ENCODE results near the gene TMEM156. TPM values are rescaled to one million over a fixed set of nuclear protein-coding genes. Genes with fewer than 3 reads are reported as not detected.
"Not testable (repeated sequence)": the region's sequence is repeated elsewhere in the genome, so short reads cannot be mapped to it uniquely, and the experiment has no call there.

TMEM156 gene
- total RNA-seq, 4 donors from 2014 or later: 0.70 to 14.9 (median 0.94) TPM; not detected in 1

DNA sequence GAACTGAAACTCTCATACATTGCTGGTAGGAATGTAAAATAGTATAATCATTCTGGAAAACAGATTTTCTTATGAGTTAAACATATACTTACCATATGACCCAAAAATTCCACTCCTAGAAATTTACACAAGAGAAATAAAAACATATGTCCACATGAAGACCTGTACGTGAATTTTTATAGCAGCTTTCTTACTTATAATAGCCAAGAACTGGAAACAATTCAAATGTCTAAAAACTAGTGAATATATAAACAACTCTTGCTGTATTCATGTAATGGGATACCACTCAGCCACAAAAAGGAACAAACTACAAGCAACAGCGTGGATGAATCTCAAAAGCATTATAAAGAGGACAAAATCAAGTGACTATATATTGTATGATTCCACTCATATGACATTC lies 27.5 kb downstream of the TMEM156 start:
- no peak overlapping the region for H3K4me3 ChIP-seq
- DNase-seq: no peak
- no peaks in the 10 kb centered on the region for H3K4me1 ChIP-seq
- no peak overlapping the region for H3K27ac ChIP-seq
- no peaks in the 10 kb centered on the region for H3K9me3 ChIP-seq
- no peaks in the 10 kb centered on the region for H3K36me3 ChIP-seq
- no peak for TF ChIP-seq POLR2A (IDR thresholded peaks at IDR 0.05)
- TF ChIP-seq, protein P1, sequence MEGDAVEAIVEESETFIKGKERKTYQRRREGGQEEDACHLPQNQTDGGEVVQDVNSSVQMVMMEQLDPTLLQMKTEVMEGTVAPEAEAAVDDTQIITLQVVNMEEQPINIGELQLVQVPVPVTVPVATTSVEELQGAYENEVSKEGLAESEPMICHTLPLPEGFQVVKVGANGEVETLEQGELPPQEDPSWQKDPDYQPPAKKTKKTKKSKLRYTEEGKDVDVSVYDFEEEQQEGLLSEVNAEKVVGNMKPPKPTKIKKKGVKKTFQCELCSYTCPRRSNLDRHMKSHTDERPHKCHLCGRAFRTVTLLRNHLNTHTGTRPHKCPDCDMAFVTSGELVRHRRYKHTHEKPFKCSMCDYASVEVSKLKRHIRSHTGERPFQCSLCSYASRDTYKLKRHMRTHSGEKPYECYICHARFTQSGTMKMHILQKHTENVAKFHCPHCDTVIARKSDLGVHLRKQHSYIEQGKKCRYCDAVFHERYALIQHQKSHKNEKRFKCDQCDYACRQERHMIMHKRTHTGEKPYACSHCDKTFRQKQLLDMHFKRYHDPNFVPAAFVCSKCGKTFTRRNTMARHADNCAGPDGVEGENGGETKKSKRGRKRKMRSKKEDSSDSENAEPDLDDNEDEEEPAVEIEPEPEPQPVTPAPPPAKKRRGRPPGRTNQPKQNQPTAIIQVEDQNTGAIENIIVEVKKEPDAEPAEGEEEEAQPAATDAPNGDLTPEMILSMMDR (IDR thresholded peaks at IDR 0.05): no peak
- no peaks in the 10 kb centered on the region for H3K27me3 ChIP-seq

DNA sequence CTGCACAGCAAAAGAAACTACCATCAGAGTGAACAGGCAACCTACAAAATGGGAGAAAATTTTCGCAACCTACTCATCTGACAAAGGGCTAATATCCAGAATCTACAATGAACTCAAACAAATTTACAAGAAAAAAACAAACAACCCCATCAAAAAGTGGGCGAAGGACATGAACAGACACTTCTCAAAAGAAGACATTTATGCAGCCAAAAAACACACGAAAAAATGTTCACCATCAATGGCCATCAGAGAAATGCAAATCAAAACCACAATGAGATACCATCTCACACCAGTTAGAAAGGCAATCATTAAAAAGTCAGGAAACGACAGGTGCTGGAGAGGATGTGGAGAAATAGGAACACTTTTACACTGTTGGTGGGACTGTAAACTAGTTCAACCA lies 30.2 kb downstream of the TMEM156 start:
- H3K4me3 ChIP-seq, DNase-seq, H3K4me1 ChIP-seq, H3K27me3 ChIP-seq, H3K36me3 ChIP-seq, H3K27ac ChIP-seq, H3K9me3 ChIP-seq: not testable (repeated sequence)

DNA sequence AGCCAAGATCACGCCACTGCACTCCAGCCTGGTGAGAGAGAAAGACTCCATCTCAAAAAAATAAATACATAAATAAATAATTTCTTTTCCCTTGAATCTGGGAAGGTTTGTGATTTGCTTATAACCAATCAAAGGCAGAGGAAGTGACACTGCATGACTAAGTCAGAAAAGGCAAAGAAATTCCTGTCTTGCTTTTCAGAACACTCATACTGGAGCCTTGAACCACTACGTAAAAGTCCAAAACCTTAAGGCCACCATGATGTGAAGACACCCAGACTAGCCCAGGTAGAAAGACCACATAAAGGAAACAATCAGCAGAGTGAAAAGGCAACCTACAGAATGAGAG lies 36.6 kb downstream of the TMEM156 start:
- Histone ChIP-seq H3K27me3 (no peaks in the 10 kb centered on the region), H3K36me3 (no peaks in the 10 kb centered on the region), H3K9me3 (peaks cover 0 to 5% (median 0%) of the 10 kb centered on the region in 4 donors), H3K27ac (no peak overlapping the region), H3K4me1 (no peaks in the 10 kb centered on the region), H3K4me3 (no peak overlapping the region)
- DNase-seq: no peak
- TF ChIP-seq, protein P1 (IDR thresholded peaks at IDR 0.05): no peak
- TF ChIP-seq POLR2A (IDR thresholded peaks at IDR 0.05): no peak

DNA sequence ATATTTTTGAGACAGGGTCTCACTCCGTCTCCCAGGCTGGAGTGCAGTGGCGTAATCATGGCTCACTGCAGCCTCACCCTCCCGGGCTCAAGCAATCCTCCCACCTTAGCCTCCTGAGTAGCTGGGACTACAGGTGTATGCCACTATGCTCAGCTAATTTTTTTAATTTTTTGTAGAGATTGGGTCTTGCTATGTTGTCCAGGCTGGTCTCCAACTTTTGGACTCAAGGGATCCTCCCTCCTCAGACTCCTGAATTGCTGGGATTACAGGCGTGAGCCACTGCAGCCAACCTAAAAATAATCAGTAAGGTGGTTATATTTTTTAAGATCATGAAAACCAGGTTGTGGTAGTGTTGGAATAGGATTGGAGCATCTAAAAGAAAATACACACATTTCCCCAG lies 38.1 kb downstream of the TMEM156 start:
- Histone ChIP-seq H3K9me3 (no peaks in the 10 kb centered on the region), H3K36me3 (no peaks in the 10 kb centered on the region), H3K27me3 (no peaks in the 10 kb centered on the region), H3K4me3 (no peak overlapping the region), H3K4me1 (no peaks in the 10 kb centered on the region), H3K27ac (no peak overlapping the region)
- no peak for TF ChIP-seq POLR2A (IDR thresholded peaks at IDR 0.05)
- TF ChIP-seq, protein P1 (IDR thresholded peaks at IDR 0.05): no peak
- no peak for DNase-seq

DNA sequence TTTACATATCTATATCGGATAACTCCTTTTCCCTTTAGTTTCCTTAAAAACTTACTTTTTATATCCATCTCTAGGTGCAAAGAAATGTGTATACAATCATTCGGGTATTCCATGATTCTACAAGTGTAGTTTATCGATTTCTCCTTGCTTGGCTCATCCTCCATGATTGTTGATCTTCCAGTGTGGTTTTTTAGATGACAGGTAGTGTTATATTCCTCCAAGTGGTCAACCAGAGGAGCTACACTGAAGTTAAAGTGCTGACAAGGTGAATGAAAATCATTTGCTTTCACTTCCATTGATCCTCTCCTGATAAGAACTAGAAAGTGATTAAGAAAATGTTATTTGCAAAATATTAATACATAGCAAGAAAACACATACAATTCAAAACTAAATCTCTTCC lies 38.5 kb downstream of the TMEM156 start:
- no peak overlapping the region for H3K27ac ChIP-seq
- DNase-seq: no peak
- no peaks in the 10 kb centered on the region for H3K9me3 ChIP-seq
- no peak for TF ChIP-seq POLR2A (IDR thresholded peaks at IDR 0.05)
- TF ChIP-seq, protein P1 (IDR thresholded peaks at IDR 0.05): peak in 1 of 6 experiments; percentile 4
- H3K36me3 ChIP-seq: no peaks in the 10 kb centered on the region
- H3K4me3 ChIP-seq: no peak overlapping the region
- H3K27me3 ChIP-seq: no peaks in the 10 kb centered on the region
- no peaks in the 10 kb centered on the region for H3K4me1 ChIP-seq

DNA sequence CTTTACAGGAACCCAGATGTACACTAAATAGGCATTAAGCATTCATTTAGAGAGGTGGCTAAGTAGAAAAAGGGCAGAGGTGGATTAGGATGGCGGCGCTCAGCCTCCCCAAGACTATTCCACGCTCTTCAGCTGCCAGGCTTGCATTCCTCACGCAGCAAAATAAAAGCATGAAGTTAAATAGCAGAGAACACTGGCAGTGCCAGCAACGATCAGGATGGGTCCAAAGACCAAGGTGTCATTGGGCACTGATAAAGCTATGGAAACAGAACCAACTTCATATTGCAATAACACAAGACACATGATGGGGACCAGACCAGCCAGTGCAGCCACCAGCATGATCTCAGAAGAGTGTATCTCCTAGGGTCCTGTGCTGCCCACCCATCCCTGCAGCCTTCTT lies 42.0 kb downstream of the TMEM156 start:
- H3K9me3 ChIP-seq: no peaks in the 10 kb centered on the region
- H3K4me3 ChIP-seq: no peak overlapping the region
- H3K4me1 ChIP-seq: no peaks in the 10 kb centered on the region
- no peak overlapping the region for H3K27ac ChIP-seq
- no peaks in the 10 kb centered on the region for H3K27me3 ChIP-seq
- no peak for TF ChIP-seq POLR2A (IDR thresholded peaks at IDR 0.05)
- TF ChIP-seq, protein P1 (IDR thresholded peaks at IDR 0.05): no peak
- no peaks in the 10 kb centered on the region for H3K36me3 ChIP-seq
- no peak for DNase-seq

Data from Peyer's patch (tissue), 4 donors.